Stomach (tissue), 4 donors: Measurements from ENCODE around the gene HEXIM1.

Source experiments
- CTCF ChIP-seq, 7 experiments: fragments of 450-650 bp in 4 of 7; fragments of 200-600 bp in 3 of 7; sonication (generic) in 3 of 7; IDR thresholded peaks; one replicate each; pipeline ENCODE4 v1.5.1; 2016 to 2019; ENCODE audit warnings: antibody characterized with exemption in 7 of 7, control low read depth in 2 of 7, mild to moderate bottlenecking in 1 of 7
- POLR2A ChIP-seq, 4 donors: fragments of 450-650 bp; IDR thresholded peaks; one replicate each; pipeline ENCODE4 v1.6.1; 2016; ENCODE audit warnings: antibody characterized with exemption in 4 of 4, control low read depth in 2 of 4, mild to moderate bottlenecking in 1 of 4, moderate library complexity in 1 of 4

GRCh38 chr17:45132320-45132571 lies 16.0 kb upstream of the HEXIM1 start, which contains the start of gene PLCD3:
- no peak for TF ChIP-seq POLR2A (IDR thresholded peaks at IDR 0.05)
- TF ChIP-seq CTCF (IDR thresholded peaks at IDR 0.05) = no peak
